Effector memory CD4-positive, alpha-beta T cell (primary cell): ENCODE results near the gene SEL1L3.

Experiments
- DNase-seq, 3 donors: peaks; one replicate each; pipeline ENCODE4 v3.0.0-alpha.2; 2020
- H3K27ac ChIP-seq: 2 replicates; pipeline ENCODE4 v1.7.0; 2013; ENCODE audit warnings: mild to moderate bottlenecking, low read length, moderate library complexity; ENCODE audit not compliant: insufficient read depth, poor library complexity, severe bottlenecking
- H3K27me3 ChIP-seq: replicated peaks from 2 replicates; pipeline ENCODE4 v1.7.0; 2013; ENCODE audit warnings: mild to moderate bottlenecking, low read length; ENCODE audit not compliant: insufficient read depth, control insufficient read depth, poor library complexity, severe bottlenecking
- H3K36me3 ChIP-seq: 2 replicates; pipeline ENCODE4 v1.7.0; 2013; ENCODE audit warnings: mild to moderate bottlenecking, low read length, moderate library complexity; ENCODE audit not compliant: control insufficient read depth, insufficient read depth
- H3K4me1 ChIP-seq: 2 replicates; pipeline ENCODE4 v1.7.0; 2013; ENCODE audit warnings: low read length, mild to moderate bottlenecking; ENCODE audit not compliant: control insufficient read depth, insufficient read depth, poor library complexity, severe bottlenecking
- H3K4me3 ChIP-seq: 2 replicates; pipeline ENCODE4 v1.7.0; 2013; ENCODE audit warnings: low read length, low read depth, mild to moderate bottlenecking; ENCODE audit not compliant: insufficient read depth, poor library complexity, severe bottlenecking
- H3K9me3 ChIP-seq: 2 replicates; pipeline ENCODE4 v1.7.0; 2013; ENCODE audit warnings: mild to moderate bottlenecking, low read length, moderate library complexity; ENCODE audit not compliant: control insufficient read depth

Gene SEL1L3

GRCh38 chr4:25896776-25897539 lies 34.2 kb upstream of the SEL1L3 start:
- Histone ChIP-seq H3K27ac (no peak overlapping the region), H3K4me1 (no peaks in the 10 kb centered on the region)

GRCh38 chr4:25892796-25893195 lies 30.0 kb upstream of the SEL1L3 start:
- Histone ChIP-seq H3K4me3 (no peak overlapping the region), H3K27me3 (no peaks in the 10 kb centered on the region), H3K9me3 (no peaks in the 10 kb centered on the region), H3K4me1 (no peaks in the 10 kb centered on the region), H3K27ac (no peak overlapping the region), H3K36me3 (no peaks in the 10 kb centered on the region)
- DNase-seq, result no peak

More at GRCh38 chr4:25896776-25897539, 34.2 kb upstream of the SEL1L3 start:
- Histone ChIP-seq H3K27me3 (no peaks in the 10 kb centered on the region), H3K9me3 (no peaks in the 10 kb centered on the region), H3K36me3 (no peaks in the 10 kb centered on the region), H3K4me3 (no peak overlapping the region)
- no peak for DNase-seq

DNA sequence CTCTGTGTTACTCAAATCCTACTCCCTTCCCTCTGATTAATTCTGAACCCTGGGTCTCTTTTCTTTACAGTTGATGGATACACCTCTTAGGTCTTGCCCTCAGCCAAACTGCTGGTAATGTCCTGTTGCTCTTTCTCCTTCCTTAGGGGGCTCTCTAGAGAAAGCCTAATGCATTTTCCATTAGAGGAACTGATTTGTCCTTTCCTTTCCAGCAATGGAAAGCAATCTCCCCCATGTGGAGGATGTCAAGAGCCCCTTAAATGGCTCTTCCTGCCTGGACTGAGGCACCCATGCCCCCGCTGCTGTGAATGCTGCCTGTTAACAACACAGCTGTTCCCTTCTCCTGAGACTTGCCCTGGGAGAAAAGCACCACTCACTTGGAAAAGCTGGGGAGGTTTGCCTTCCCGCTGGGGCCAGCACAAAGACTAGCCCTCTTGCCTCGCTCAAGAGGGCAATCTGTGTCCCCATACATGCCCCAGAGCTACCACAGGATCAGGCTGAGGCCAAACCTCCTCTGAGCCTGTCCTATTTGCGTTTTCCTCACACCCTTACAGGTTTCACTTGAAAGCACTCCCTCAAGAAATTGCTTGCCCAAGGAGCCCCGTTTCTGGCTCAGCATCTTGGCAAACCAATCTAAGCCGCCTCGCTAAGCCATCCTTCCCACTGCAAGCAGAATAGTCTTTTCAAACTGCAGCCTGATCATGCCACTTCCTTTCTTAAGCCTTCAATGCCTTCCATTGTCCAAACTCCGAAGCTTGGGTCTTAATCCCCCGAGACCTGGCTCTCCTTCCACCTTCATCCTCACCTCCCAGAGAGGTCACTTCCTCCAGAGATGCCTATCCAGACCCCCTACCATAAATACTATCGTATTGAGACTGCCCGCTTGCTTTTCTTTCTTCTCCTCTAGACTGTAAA lies 28.0 kb upstream of the SEL1L3 start:
- Histone ChIP-seq H3K27ac (no peak overlapping the region), H3K27me3 (no peaks in the 10 kb centered on the region), H3K36me3 (no peaks in the 10 kb centered on the region), H3K9me3 (no peaks in the 10 kb centered on the region), H3K4me1 (no peaks in the 10 kb centered on the region), H3K4me3 (no peak overlapping the region)
- no peak for DNase-seq

DNA sequence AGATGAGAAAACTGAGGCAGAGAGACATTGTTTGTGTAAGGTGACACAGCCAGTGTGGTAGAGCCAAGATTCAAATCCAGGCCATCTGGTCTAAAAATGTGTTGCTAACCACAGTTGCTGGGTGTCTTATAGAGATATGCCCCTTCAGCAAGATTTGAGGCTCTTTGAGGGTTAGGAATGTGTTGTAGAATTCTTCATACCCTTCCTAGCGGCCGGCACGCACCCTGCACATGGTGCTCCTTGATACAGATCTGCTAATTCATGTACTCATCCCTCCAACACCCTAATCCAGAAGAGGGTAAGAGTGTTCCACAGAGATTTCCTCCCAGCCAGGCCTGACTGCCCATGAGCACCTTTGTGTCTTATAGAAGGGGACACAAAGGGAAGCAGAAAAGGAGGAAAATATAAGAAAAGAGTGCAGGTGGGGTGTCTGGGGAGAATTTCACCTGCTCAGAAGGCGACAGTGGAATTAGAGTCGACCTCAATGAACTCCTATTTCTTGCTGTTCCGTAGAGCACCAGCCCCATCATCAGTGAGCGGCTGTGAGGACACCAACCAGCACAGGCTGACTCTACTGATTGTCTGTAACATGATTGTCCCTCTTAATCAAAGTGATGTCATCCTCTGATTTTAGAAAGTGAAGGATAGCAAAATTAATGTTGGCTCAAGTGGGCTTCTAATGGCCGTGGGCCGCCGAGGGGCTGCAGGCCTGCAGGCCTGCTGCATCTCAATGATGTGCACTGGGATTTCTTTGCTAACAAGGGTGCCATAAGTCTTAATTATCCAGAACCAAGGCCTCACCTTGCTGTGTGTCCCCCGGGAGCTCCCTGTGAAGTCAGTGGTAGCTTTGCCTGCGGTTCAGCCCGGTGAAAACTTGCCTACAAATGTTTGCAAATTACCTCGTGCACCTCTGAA lies 27.1 kb upstream of the SEL1L3 start:
- Histone ChIP-seq H3K27ac (no peak overlapping the region), H3K36me3 (no peaks in the 10 kb centered on the region), H3K9me3 (no peaks in the 10 kb centered on the region), H3K4me1 (no peaks in the 10 kb centered on the region), H3K27me3 (no peaks in the 10 kb centered on the region), H3K4me3 (no peak overlapping the region)
- DNase-seq, result no peak

DNA sequence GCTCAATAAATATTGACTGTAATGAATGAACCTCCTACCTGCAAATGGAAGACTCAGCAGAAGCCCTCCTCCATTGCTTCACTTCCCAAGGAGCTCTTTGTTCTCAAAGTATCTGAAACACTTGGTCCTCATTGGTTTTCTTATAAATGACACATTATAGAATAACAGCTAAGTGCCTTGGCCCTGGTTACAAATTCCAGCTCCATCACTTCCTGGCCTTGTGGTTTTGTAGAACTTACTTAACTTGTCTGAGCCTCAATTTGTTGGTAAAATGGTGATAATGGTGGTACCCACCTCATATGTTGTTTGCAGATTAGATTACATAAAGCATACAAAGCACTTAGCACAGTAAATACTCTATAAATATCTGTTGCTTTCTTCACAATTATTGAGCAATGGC lies 26.0 kb upstream of the SEL1L3 start:
- Histone ChIP-seq H3K36me3 (no peaks in the 10 kb centered on the region), H3K9me3 (no peaks in the 10 kb centered on the region), H3K4me1 (no peaks in the 10 kb centered on the region), H3K4me3 (no peak overlapping the region), H3K27me3 (no peaks in the 10 kb centered on the region), H3K27ac (no peak overlapping the region)
- no peak for DNase-seq

GRCh38 chr4:25884031-25884782 lies 21.4 kb upstream of the SEL1L3 start:
- DNase-seq, result no peak
- no peaks in the 10 kb centered on the region for H3K36me3 ChIP-seq

GRCh38 chr4:25883565-25883964 lies 20.8 kb upstream of the SEL1L3 start:
- no peaks in the 10 kb centered on the region for H3K4me1 ChIP-seq
- H3K27me3 ChIP-seq, result no peaks in the 10 kb centered on the region
- no peaks in the 10 kb centered on the region for H3K36me3 ChIP-seq
- DNase-seq, result no peak
- H3K4me3 ChIP-seq, result no peak overlapping the region
- H3K9me3 ChIP-seq, result no peaks in the 10 kb centered on the region
- no peak overlapping the region for H3K27ac ChIP-seq

More at GRCh38 chr4:25884031-25884782, 21.4 kb upstream of the SEL1L3 start:
- H3K4me3 ChIP-seq, result no peak overlapping the region
- H3K27ac ChIP-seq, result no peak overlapping the region
- no peaks in the 10 kb centered on the region for H3K9me3 ChIP-seq
- H3K27me3 ChIP-seq, result no peaks in the 10 kb centered on the region
- no peaks in the 10 kb centered on the region for H3K4me1 ChIP-seq

GRCh38 chr4:25882226-25882625 lies 19.4 kb upstream of the SEL1L3 start:
- H3K4me1 ChIP-seq, result no peaks in the 10 kb centered on the region
- no peaks in the 10 kb centered on the region for H3K9me3 ChIP-seq
- no peak for DNase-seq
- H3K27ac ChIP-seq, result no peak overlapping the region
- H3K36me3 ChIP-seq, result no peaks in the 10 kb centered on the region
- no peak overlapping the region for H3K4me3 ChIP-seq
- no peaks in the 10 kb centered on the region for H3K27me3 ChIP-seq

- Histone ChIP-seq H3K4me1 (no peaks in the 10 kb centered on the region), H3K9me3 (no peaks in the 10 kb centered on the region), H3K27me3 (no peaks in the 10 kb centered on the region), H3K36me3 (no peaks in the 10 kb centered on the region), H3K4me3 (no peak overlapping the region), H3K27ac (no peak overlapping the region)
- no peak for DNase-seq
Measured at GRCh38 chr4:25881193-25881592, 18.4 kb upstream of the SEL1L3 start.
